Activated CD8-positive, alpha-beta T cell treated with anti-CD3 and anti-CD28 coated beads for 36 hours (primary cell): ENCODE measurements around the gene BTG4. TPM values are rescaled to one million over a fixed set of nuclear protein-coding genes. Genes with fewer than 3 reads are reported as not detected.

Source experiments
- ATAC-seq: fragments of 200-7000 bp; cut with Tn5 transposase; one replicate; pipeline ENCODE4 v1.10.0; 2021; ENCODE audit warnings: mild to moderate bottlenecking, moderate library complexity
- CTCF ChIA-PET: fragments of 350-600 bp; sonication (Branson Sonifier 250); formaldehyde crosslinking; loops from one replicate; lab custom pipeline; 2021; ENCODE audit warnings: antibody characterized with exemption; lab: Charles Lee
- POLR2A ChIA-PET: fragments of 350-600 bp; sonication (Branson Sonifier 250); formaldehyde crosslinking; loops from one replicate; lab custom pipeline; 2021; ENCODE audit warnings: antibody characterized with exemption; lab: Charles Lee
- DNase-seq: peaks from one replicate; pipeline ENCODE4 v3.0.0-alpha.2; 2020
- H3K27ac Mint-ChIP-seq: one replicate; pipeline ENCODE4 v1.8.0; 2021; ENCODE audit warnings: mild to moderate bottlenecking, mixed read lengths
- H3K27me3 Mint-ChIP-seq: one replicate; pipeline ENCODE4 v1.8.0; 2021; ENCODE audit warnings: mixed read lengths
- H3K36me3 Mint-ChIP-seq: one replicate; pipeline ENCODE4 v1.8.0; 2021; ENCODE audit warnings: low read depth, mixed read lengths
- H3K4me1 Mint-ChIP-seq: one replicate; pipeline ENCODE4 v1.8.0; 2021; ENCODE audit warnings: low read depth, mixed read lengths
- H3K4me3 Mint-ChIP-seq: one replicate; pipeline ENCODE4 v1.8.0; 2021; ENCODE audit warnings: mild to moderate bottlenecking, moderate library complexity, mixed read lengths
- H3K9me3 Mint-ChIP-seq: one replicate; pipeline ENCODE4 v1.8.0; 2021; ENCODE audit warnings: mixed read lengths
- CTCF ChIP-seq: fragments of 200-600 bp; IDR thresholded peaks from one replicate; pipeline ENCODE4 v1.8.0; 2022; ENCODE audit warnings: antibody characterized with exemption, mild to moderate bottlenecking
- intact Hi-C: fragments of 100-400 bp; cut with micrococcal nuclease; formaldehyde crosslinking; loops from one replicate; pipeline ENCODE4 v1.10.0; 2022
- total RNA-seq, 2 experiments: library from RNA; stranded (reverse); gene quantifications; one replicate each; pipeline ENCODE4 v1.2.3, GENCODE V29; 2021

Gene BTG4
- total RNA-seq, 2 experiments from 2014 or later: 0.36 to 0.98 TPM

- Mint-ChIP-seq H3K36me3 (peaks cover 65% of the 10 kb centered on the region), H3K9me3 (no peaks in the 10 kb centered on the region), H3K27ac (no peak overlapping the region), H3K4me3 (peak overlapping the region; percentile 75), H3K4me1 (peaks cover 34% of the 10 kb centered on the region), H3K27me3 (peaks cover 15% of the 10 kb centered on the region)
- DNase-seq (no peak), ATAC-seq (no peak)
- TF ChIP-seq CTCF: no peak
- ChIA-PET POLR2A (interaction anchor here (2.1 kb wide), 1 partner anchor 12 kb away, joined by 6 read pairs; no protein-coding TSS in a partner anchor), CTCF (interaction anchor here (0.7 to 6.5 kb wide), 6 partner anchors 10 to 103 kb away, joined by 3 to 35 read pairs (median 3); no protein-coding TSS in a partner anchor)
- intact Hi-C loops: loop anchor here (10.0 kb wide), 1 partner anchor 88 kb away; no protein-coding TSS in a partner anchor
These were observed 30.6 kb upstream of the BTG4 start for GRCh38 chr11:111542606-111543275.

- Mint-ChIP-seq H3K4me3 (peak overlapping the region; percentile 75), H3K4me1 (peaks cover 47% of the 10 kb centered on the region), H3K36me3 (peaks cover 52% of the 10 kb centered on the region), H3K9me3 (no peaks in the 10 kb centered on the region), H3K27me3 (peaks cover 22% of the 10 kb centered on the region), H3K27ac (peak overlapping the region; percentile 66)
- intact Hi-C loops: loop anchor here (10.0 kb wide), 1 partner anchor 87 kb away; no protein-coding TSS in a partner anchor
- DNase-seq: peak; percentile 33
- ChIA-PET CTCF (interaction anchor here (0.9 to 6.5 kb wide), 4 partner anchors 9 to 113 kb away, joined by 3 to 35 read pairs (median 3); no protein-coding TSS in a partner anchor), POLR2A (interaction anchor here (0.7 to 2.5 kb wide), 6 partner anchors 10 to 28 kb away, joined by 3 to 7 read pairs (median 4); no protein-coding TSS in a partner anchor)
- no peak for TF ChIP-seq CTCF
- ATAC-seq: no peak
These were observed 29.3 kb upstream of the BTG4 start for GRCh38 chr11:111541254-111542061.

GRCh38 chr11:111540937-111541253, 28.7 kb upstream of the BTG4 start:
- no peak for ATAC-seq
- intact Hi-C loops: loop anchor here (10.0 kb wide), 1 partner anchor 86 kb away; no protein-coding TSS in a partner anchor

More at GRCh38 chr11:111540937-111541253, 28.7 kb upstream of the BTG4 start:
- ChIA-PET CTCF (interaction anchor here (0.9 to 6.5 kb wide), 3 partner anchors 9 to 86 kb away, joined by 3 to 35 read pairs (median 5); no protein-coding TSS in a partner anchor), POLR2A (interaction anchor here (0.7 to 2.5 kb wide), 4 partner anchors 9 to 81 kb away, joined by 3 to 7 read pairs (median 4); no protein-coding TSS in a partner anchor)
- peaks cover 48% of the 10 kb centered on the region for H3K4me1 Mint-ChIP-seq
- peak overlapping the region; percentile 75 for H3K4me3 Mint-ChIP-seq
- no peak for DNase-seq
- H3K27me3 Mint-ChIP-seq: peaks cover 22% of the 10 kb centered on the region
- H3K36me3 Mint-ChIP-seq: peaks cover 47% of the 10 kb centered on the region
- H3K9me3 Mint-ChIP-seq: no peaks in the 10 kb centered on the region
- H3K27ac Mint-ChIP-seq: no peak overlapping the region
- no peak for TF ChIP-seq CTCF
